ENCODE measurements around the gene LEO1.

Gene LEO1

GRCh38 chr15:52016316-52016715 is 44.7 kb upstream of the LEO1 start:
- no peak overlapping the region for H3K4me2 ChIP-seq (ENCODE audit: low read depth, low read length, poor library complexity, severe bottlenecking)
- H3K79me2 ChIP-seq (ENCODE audit: insufficient read depth, low read length) = peaks cover 18% of the 10 kb centered on the region
- H3K27ac ChIP-seq (ENCODE audit: low read depth, low read length) = no peak overlapping the region
- TF ChIP-seq EZH2phosphoT487 (conservative IDR thresholded peaks at IDR 0.05; ENCODE audit: low read length) = no peak
- TF ChIP-seq, protein P1, sequence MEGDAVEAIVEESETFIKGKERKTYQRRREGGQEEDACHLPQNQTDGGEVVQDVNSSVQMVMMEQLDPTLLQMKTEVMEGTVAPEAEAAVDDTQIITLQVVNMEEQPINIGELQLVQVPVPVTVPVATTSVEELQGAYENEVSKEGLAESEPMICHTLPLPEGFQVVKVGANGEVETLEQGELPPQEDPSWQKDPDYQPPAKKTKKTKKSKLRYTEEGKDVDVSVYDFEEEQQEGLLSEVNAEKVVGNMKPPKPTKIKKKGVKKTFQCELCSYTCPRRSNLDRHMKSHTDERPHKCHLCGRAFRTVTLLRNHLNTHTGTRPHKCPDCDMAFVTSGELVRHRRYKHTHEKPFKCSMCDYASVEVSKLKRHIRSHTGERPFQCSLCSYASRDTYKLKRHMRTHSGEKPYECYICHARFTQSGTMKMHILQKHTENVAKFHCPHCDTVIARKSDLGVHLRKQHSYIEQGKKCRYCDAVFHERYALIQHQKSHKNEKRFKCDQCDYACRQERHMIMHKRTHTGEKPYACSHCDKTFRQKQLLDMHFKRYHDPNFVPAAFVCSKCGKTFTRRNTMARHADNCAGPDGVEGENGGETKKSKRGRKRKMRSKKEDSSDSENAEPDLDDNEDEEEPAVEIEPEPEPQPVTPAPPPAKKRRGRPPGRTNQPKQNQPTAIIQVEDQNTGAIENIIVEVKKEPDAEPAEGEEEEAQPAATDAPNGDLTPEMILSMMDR (IDR thresholded peaks at IDR 0.05; ENCODE audit: insufficient read depth, low read length, poor library complexity, severe bottlenecking) = no peak
- no peaks in the 10 kb centered on the region for H3K27me3 ChIP-seq (ENCODE audit: low read length)
- H3K36me3 ChIP-seq (ENCODE audit: low read length) = no peaks in the 10 kb centered on the region
- no peaks in the 10 kb centered on the region for H3K9me2 ChIP-seq (replicated peaks; ENCODE audit: insufficient read depth, low read length)
- H3K9me3 ChIP-seq (ENCODE audit: insufficient read depth, low read length) = no peaks in the 10 kb centered on the region
- H3K4me3 ChIP-seq (ENCODE audit: insufficient read depth, low read length, poor library complexity, severe bottlenecking) = no peak overlapping the region
- H3F3A ChIP-seq (ENCODE audit: insufficient read depth) = peaks cover 16% of the 10 kb centered on the region
- H2AFZ ChIP-seq (ENCODE audit: low read depth, low read length, severe bottlenecking) = no peak overlapping the region
- no peak overlapping the region for H3K9ac ChIP-seq (ENCODE audit: low read length)
- 0 out of 2 replicates have a peak, but pooled peaks cover under 1% of the 10 kb centered on the region for H4K20me1 ChIP-seq (ENCODE audit: low read depth, low read length)

GRCh38 chr15:52014616-52015015 is 43.0 kb upstream of the LEO1 start:
- TF ChIP-seq, protein P1 (IDR thresholded peaks at IDR 0.05; ENCODE audit: insufficient read depth, low read length, poor library complexity, severe bottlenecking) = no peak
- no peak for TF ChIP-seq EZH2phosphoT487 (conservative IDR thresholded peaks at IDR 0.05; ENCODE audit: low read length)
- Histone ChIP-seq H3K9me3 (ENCODE audit: insufficient read depth, low read length) (no peaks in the 10 kb centered on the region), H3K27me3 (ENCODE audit: low read length) (no peaks in the 10 kb centered on the region), H3K9me2 (replicated peaks; ENCODE audit: insufficient read depth, low read length) (no peaks in the 10 kb centered on the region), H3K4me3 (ENCODE audit: insufficient read depth, low read length, poor library complexity, severe bottlenecking) (no peak overlapping the region), H3K4me2 (ENCODE audit: low read depth, low read length, poor library complexity, severe bottlenecking) (no peak overlapping the region), H3F3A (ENCODE audit: insufficient read depth) (no peaks in the 10 kb centered on the region), H3K79me2 (ENCODE audit: insufficient read depth, low read length) (0 out of 2 replicates have a peak, but pooled peaks cover under 1% of the 10 kb centered on the region), H3K9ac (ENCODE audit: low read length) (no peak overlapping the region), H4K20me1 (ENCODE audit: low read depth, low read length) (no peaks in the 10 kb centered on the region), H3K27ac (ENCODE audit: low read depth, low read length) (no peak overlapping the region), H3K36me3 (ENCODE audit: low read length) (no peaks in the 10 kb centered on the region), H2AFZ (ENCODE audit: low read depth, low read length, severe bottlenecking) (no peak overlapping the region)

GRCh38 chr15:52013151-52013791 is 41.7 kb upstream of the LEO1 start:
- H3F3A ChIP-seq (ENCODE audit: insufficient read depth) = no peaks in the 10 kb centered on the region
- no peaks in the 10 kb centered on the region for H4K20me1 ChIP-seq (ENCODE audit: low read depth, low read length)
- no peaks in the 10 kb centered on the region for H3K27me3 ChIP-seq (ENCODE audit: low read length)
- no peaks in the 10 kb centered on the region for H3K9me3 ChIP-seq (ENCODE audit: insufficient read depth, low read length)
- H3K4me3 ChIP-seq (ENCODE audit: insufficient read depth, low read length, poor library complexity, severe bottlenecking) = no peak overlapping the region
- no peaks in the 10 kb centered on the region for H3K79me2 ChIP-seq (ENCODE audit: insufficient read depth, low read length)
- no peak overlapping the region for H3K9ac ChIP-seq (ENCODE audit: low read length)
- no peak overlapping the region for H2AFZ ChIP-seq (ENCODE audit: low read depth, low read length, severe bottlenecking)
- TF ChIP-seq EZH2phosphoT487 (conservative IDR thresholded peaks at IDR 0.05; ENCODE audit: low read length) = no peak
- TF ChIP-seq, protein P1 (IDR thresholded peaks at IDR 0.05; ENCODE audit: insufficient read depth, low read length, poor library complexity, severe bottlenecking) = no peak
- H3K36me3 ChIP-seq (ENCODE audit: low read length) = no peaks in the 10 kb centered on the region
- no peak overlapping the region for H3K4me2 ChIP-seq (ENCODE audit: low read depth, low read length, poor library complexity, severe bottlenecking)
- no peak overlapping the region for H3K27ac ChIP-seq (ENCODE audit: low read depth, low read length)
- no peaks in the 10 kb centered on the region for H3K9me2 ChIP-seq (replicated peaks; ENCODE audit: insufficient read depth, low read length)

Measured in SU-DHL-6 (cell line).